Smooth muscle cell of bladder (primary cell): ENCODE results near the gene TTN. TPM values are rescaled to one million over a fixed set of nuclear protein-coding genes. Genes with fewer than 3 reads are reported as not detected.

Source experiments
- total RNA-seq: library from RNA; depleted of rRNA; stranded (reverse); fragments of >200 nt; gene quantifications from 2 replicates; pipeline ENCODE4 v1.2.3, GENCODE V29; 2014

Gene TTN
- under 0.01 TPM in 2 replicates for total RNA-seq

DNA sequence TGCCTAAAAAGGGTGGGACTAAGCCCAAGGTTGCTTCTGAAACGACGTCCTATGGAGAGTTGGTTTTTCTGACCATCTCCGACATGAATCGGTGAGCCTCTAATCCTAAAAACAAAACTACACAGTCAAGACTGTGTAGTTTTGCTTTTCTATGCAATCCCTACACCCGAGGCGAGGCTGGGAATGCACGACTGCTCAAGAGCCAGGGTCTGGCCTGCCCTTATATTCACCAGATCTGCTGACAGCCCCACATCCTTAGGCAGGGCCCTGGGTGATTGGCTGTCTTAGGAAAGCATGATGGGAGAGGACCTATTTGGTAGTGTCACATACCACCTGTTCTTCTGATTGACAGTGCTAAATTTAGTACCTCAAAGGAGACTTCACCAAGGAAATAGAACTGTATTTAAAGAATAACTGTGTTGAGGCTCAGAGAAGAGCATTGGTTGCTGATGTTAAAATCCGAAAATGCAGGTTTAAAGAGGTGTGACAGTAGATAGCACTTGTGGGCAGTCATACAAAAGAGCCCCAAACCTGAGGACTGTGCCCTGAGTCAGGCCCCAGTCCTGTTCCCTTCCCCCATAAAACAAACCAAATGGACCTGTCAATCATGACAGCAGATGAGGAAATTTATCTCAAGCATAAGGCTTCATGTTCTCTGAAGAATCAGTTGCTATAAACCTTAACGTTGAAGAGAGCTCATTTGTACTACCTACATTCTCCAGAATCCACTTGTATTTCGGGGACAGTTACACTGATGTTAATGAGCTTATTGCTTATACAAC is at the start of gene TTN:
Gene TTN (minus strand): TSS at position 197 of the 782 bp plus-strand sequence. CDS start 2,781 bp downstream, outside the sequence.

DNA sequence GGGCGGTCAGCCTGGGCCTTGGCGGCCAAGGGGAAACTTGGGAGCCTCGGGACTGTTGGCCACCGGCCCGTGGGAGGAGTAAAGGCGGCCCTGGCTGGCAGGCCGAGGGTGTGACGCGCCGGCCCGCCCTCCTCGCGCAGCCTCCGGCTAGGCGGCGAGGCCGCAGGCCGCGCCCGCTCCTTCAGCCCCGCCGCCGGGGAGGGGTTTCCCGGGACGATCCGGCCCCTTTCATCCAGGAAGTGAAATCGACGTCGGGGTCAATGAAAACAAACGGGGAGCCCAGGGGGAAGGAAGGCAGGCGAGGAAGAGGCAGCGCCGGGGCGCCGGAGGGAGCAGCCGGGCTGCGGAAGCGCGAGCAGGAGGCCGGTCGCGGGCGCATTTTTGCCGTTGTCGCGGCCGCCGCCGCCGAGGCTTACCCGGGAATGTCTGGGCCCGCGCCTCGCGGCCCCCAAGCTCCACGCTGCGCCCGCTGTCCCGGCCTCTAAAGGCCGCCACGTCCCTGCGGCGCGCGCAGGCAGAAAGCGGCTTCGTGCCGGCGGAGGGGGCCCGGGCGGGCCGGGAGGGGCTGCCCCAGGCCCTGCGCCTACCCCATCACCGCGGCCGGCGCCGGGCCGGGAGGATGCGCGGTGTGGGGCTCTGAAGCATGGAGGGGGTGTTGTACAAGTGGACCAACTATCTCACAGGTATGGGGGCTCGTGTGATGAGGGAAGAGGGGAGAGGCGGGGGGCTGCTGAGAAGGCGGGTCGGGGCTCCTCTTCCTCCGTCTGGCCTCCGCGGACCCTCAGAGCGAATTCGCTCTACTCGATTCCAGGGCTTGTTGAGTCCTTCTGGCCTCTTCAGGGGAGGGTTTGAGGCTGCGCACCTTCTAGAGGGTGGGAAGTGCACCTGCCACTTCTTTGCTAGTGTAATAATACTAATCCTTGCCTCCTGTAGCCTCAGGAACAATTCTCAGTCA is 326.7 kb downstream of the TTN start, which contains the start of gene PLEKHA3:
Gene PLEKHA3 (plus strand): TSS at position 231 of the 955 bp plus-strand sequence. CDS start 413 bp downstream, at position 644.

DNA sequence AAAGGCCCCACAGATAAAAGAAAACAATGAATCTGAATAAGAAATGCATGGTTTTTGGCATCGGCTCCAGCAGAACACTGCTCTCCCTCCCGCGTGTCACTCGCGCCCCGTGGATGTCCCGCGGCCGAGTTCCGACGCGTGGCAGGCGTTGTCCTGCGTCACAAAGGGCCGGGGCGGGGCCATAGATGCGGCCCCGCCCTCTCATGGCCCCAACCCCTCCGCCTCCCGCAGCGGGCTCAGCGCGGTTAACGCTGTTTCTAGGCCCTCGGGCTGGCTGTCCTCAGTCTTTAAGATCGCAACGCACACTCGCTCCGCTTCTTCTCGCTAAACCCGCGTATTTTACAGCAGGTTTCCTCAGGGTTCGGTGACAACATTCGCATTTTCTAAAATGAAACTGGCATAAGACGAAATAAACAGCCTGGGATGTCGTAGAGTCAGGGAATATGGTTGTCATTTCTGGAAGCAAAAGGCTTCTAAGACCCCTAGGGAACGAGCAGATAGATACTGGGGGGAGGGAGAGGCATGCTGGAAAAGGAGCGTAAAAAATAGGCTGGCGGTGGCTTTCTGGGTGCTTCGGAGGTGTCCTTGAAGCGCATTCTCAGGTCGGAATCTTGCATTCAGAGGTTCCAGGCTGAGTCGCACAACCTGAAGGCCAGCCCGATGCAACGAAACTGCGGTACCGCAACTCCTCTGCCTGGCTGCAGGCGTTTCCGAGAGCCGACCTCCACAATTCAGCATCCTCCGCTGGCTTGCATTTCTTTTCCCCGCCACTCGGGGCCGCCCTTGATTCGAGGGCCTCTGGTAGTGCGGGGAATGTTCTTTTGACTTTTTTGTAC is 328.6 kb downstream of the TTN start, which contains the start of gene FKBP7:
Gene FKBP7 (minus strand): TSS at position 162 of the 836 bp plus-strand sequence. CDS start 101 bp downstream, at position 61.

Other genes starting within 250 kb of the TTN start
- under 0.01 TPM in 1 of 2 replicates, not detected in the other for gene CCDC141, start 242.7 kb upstream of the TTN start, total RNA-seq